Measurements from ENCODE around the gene CCDC33.
"Not testable (repeated sequence)": the region's sequence is repeated elsewhere in the genome, so short reads cannot be mapped to it uniquely, and the experiment has no call there.

CCDC33 gene

DNA sequence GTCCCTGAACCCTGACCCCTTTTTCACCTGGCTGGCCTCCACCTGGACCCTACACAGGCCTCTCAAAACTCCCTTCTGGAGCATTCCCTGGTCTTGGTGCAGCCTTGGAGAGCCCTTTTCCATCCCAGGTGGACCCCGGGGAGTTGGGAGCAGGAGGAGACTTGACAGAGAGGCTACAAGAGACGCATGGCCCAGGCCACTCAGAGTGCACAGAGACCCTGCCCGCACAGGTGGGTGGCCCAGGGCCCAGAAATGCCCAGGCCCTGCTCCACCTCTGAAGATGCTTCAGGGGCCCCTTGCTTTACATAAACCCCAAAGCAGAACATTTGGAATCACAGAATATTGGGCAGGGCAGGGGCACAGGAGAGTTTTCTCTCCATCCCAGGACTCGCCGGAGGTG lies 97.0 kb downstream of the CCDC33 start:
- DNase-seq = no peak

DNA sequence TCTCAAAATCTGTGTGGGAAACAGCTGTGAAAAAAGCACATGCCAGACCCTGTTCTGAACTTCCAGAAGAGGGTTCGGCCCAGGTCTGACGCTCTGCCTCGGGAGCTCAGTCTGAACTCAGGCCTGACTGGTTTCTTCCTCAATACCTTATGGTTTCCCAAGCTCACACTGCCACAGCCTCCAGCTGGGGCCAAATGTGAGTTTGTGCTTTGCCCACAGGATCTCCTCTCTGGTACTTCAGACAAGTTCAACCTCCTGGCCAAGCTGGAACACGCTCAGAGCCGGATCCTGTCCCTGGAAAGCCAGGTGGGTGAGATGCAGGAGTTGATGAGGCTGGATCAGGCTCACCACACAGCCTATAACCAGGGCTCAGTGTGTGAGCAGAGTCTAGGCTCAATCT lies 97.5 kb downstream of the CCDC33 start:
- DNase-seq = no peak

DNA sequence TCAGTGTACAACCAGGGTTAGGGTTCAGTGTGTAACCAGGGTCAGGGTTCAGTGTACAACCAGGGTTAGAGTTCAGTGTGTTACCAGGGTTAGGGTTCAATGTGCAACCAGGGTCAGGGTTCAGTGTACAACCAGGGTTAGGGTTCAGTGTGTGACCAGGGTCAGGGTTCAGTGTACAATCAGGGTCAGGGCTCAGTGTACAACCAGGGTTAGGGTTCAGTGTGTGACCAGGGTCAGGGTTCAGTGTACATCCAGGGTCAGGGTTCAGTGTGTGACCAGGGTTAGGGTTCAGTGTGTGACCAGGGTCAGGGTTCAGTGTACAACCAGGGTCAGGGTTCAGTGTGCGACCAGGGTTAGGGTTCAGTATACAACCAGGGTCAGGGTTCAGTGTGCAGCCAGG lies 98.0 kb downstream of the CCDC33 start:
- DNase-seq = no peak

DNA sequence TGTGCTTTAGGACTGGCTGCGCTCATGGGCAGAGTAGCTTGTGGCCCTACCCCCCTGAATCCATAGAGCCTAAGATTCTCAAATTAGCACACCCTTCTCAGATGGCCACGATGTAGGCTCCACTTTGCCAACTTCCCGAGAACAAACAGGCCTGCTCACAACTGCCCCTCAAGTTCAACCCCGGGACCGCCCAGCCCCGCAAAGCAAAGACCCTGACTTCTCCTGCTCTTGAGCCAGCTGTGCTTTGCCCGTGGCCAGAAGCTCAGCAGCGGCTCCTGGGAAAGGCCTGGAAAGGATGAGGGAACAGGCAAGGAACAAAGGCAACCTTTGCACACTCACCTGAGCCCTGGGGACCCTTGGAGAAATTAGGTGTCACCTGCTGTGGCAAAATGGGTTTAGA lies 99.3 kb downstream of the CCDC33 start:
- DNase-seq = no peak

DNA sequence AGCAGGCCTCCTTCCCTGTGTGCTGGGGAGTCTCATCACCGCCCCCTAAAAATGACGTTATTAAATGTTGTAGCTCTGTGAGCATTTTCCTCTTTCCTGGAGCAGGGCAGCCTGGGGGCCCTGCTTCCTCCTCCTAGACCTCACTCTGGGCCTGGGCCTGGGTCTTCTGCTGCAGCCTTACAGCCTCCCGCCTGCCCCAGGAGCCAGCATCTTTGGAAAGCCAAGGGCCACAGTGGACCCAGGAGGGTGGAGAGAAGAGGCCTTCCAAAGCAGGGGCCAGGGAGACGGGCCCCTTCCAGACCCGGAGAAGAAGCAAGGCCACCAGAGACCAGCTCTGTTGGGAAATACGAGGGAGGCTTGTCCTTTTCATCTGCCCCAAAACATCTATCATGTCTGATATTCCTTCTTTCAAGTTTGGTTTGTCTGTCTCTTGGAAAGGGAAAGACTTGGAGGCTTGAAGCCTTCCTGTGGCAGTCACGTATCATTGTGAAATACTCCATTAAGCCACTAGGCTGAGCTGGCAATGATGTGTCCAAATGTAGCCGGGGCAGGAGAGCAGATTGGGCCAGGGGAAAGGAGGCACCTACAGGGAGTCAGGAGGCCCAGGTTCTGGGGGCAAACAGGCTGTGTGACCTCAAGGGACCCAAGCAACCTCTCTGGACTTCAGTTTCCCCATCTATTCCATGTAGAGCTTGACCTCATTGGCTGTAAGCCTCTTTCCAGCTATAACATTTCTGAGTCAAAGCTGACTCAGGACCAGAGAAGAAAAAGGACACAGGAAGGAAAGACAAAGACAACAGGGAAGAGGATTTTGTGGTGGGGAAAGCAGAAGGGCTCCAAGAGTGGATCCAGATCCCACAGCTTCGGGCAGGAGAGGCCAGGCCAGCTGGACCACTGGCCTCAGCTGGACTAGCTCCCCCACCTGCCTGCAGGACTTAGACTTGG lies 100.2 kb downstream of the CCDC33 start:
- no peak for DNase-seq

DNA sequence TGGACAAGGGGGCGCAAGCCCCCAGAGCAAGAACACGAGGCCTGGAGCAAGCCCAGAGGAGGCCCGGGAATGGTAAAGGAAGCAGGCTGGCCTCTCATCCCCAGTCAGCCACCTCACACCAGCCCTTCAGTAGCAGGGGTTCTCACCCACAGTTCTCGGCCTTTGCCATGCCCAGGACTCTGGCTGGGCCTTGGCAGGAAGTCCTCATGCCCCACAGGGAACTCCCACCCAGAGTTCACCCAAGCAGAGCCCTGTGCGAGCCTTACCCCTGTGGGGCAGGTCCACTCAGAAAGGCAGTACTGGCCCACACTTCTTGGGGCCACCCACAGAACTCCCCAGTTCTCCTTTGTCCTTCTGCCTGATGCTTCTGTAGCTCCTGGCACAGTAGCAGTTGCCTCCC lies 101.0 kb downstream of the CCDC33 start:
- DNase-seq = no peak

DNA sequence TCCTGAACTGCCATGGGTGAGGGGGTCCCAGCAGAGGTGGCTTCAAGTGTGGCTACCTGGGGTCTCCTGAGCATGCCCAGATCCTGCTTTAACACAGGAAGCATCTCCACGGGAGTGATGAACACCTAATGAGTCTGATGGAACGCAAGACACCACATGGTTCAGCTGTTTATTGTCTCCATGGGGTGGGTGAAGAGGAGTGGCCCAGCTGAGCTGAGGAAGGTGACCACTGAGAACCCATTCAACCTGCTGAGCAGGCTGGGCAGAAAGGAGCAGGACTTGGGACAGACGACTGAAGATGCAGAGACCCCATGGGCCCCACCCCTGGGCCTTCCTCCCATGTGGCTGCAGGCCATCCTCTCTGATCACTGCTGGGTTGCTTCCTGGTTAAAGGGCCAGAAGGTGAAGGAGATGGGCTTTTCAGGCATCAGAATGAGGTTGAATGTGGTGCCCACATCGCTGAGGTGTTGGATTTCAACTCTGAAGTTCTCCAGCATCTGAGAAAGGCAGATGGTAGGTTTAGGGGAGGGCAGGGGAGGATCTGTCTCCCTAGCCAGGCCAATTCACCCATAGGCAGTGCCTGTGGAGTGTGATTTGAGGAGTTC lies 101.6 kb downstream of the CCDC33 start:
- no peak for DNase-seq

DNA sequence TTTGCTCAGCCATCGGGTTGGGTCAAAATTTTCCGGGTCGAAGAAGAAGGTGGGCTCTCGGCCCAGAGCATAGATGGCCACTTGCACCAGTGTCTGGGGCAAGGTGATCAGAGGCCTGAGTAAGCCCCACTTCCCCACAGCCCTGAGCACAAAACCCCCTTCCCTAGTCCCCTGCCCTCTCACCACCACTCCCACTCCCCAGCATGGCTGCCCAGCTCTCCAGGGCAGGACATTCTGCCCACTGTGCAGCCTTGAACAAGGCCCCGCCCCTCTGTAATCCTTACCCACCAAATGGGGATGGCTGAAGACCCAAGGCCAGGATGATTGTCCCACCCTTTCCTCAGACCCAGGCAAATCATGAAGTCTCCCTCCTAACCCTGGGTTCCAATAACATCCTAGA lies 102.5 kb downstream of the CCDC33 start:
- no peak for DNase-seq

DNA sequence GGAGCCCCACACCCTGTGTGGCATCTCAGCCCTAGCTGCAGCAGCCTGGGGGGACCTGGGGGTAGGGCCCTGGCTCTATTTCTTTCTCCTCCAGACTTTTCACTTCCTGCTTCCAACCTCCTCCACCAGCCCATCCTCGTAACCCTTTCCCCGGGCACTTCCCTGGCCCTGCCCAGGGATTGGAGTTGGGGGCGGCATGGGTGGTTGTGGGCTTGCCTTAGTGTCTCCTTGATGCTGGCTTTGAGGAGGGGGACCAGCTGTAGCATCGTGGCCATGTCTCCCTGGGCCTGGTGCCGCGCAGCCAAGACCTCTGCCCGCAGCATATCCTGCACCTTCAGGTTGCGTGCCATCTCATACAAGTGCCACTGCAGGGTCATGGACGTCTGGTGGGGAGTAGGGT lies 103.2 kb downstream of the CCDC33 start:
- DNase-seq = no peak

DNA sequence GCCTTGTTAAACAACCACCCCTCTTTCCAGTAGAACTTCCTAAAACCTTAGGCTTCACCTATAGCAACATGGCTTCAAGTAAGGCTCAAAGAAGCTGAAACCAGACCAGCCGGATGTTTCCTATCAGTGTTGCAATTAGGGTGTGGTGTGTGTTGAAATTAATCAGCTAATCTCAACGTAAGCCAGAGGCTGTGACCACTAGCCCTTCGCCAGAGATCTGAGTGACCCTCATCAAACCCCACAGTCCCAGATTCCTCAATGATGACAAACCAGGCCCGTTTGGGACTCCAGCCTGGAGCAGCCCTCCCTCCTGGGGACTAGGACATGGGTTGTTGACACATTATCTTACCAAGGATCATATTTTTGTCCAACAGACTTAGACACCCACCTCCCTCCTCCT lies 104.0 kb downstream of the CCDC33 start:
- DNase-seq = no peak

DNA sequence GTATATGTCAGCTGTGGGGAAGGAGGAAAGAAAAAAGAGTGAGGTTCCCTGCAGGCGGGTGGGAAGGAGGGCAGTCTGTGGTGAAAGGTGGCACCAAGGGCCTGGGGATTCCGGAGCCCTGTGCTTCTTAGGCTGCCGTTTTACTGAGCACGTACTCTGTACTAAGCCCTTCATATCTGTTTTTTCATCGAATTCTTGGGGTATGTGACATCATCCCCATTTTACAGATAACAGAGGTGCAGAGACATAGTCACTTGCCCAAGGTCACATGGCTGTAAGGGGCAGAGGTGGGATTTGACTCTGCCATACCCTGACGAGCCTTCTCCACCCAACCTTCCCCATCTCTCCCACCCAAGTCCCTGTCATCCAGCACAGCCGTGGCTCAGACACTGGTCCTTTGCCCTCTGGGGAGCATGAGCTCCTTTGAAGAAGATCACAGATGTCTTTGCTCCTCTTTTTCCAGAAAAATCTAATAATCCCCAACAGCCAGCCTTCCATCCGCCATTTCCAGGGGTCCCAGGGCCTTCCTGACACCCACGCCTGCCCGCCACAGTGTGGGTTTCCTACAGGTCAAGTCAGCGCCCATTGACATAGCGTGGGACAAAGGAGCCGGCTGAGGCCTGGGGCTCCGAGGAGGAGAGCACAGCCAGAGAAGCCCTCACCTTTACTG lies 107.1 kb downstream of the CCDC33 start:
- DNase-seq = no peak

DNA sequence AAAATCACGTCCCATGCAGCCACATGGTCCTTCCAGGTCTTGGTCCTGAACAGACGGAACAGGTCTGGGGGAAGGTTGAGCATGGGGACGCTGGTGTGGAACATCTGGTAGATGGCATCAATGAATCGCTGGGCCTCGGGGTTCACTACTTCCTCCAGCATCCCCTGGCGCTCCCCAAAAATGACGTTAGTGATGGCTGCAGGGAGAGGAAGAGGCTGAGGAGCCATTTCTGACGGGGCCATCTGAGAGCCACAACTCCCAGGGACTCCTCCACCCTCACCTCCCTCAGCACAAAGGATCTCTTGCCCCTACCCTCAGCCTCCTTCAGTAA lies 107.6 kb downstream of the CCDC33 start:
- DNase-seq = no peak

DNA sequence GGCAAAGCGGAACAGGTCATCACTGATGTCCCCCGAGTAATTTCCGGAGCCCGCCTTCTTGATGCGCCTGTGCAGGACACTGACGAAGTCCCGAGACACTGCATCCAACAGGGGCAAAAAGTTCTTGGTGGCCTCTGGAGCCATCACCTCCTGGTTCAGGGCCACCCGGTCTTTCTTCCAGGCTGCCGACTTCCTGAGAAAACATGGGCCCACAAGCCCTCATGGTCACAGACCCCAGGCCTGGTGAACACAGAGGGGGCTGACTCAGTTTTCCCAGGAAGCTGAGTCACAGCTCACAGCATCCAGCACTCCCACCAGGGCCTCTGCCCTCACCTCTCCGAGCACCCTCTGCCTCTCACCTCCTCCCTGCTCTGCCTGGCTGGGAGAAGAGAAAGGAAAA lies 108.9 kb downstream of the CCDC33 start:
- DNase-seq = no peak

DNA sequence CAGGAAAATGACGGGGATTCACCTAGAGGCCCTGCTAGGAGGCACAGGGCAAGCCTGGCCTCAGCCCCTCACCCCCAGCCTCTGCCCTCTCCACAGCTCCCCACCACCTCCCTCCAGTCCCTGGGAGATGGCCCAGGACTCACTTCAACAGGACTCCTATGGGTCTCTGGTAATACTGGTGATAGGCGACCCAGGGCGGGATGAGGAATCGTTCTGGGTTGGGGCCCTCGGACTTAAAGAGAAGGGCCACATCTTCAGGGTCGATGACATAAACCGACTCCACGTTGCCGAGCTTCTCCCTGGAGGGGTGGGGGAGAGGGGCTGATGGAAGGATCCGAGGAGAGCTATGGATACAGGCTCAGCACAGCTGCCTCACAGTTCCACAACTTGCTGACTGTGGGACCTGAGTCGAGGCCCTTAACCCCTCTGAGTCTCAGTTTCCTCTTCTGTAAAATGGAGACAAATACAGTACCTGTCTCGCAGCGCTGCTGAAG lies 111.7 kb downstream of the CCDC33 start:
- DNase-seq = no peak

DNA sequence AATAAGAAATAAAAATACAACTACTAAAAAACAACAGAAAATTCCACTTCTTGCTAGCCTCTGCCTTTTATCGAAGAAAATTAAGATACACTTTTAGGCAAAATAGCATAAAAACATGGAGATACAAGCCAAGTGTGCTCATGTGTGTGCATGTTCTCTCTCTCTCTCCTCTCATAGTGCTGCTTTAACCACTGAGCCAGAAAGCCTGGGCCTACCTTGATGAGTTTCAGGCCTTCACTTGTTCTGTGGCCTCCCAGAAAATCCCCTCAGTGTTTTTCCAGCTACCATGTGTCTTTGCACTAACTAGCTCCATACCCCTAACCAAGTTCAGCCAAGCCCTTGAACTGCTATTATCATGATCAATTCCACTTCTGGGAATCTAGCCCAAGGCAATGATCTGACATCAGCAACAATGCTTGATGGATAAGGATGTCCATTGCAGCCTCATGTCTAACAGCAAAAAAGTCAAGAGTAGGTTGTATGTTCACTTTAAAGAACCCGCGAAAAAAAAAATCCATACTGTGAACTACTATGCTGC lies 113.2 kb downstream of the CCDC33 start:
- DNase-seq = no peak

DNA sequence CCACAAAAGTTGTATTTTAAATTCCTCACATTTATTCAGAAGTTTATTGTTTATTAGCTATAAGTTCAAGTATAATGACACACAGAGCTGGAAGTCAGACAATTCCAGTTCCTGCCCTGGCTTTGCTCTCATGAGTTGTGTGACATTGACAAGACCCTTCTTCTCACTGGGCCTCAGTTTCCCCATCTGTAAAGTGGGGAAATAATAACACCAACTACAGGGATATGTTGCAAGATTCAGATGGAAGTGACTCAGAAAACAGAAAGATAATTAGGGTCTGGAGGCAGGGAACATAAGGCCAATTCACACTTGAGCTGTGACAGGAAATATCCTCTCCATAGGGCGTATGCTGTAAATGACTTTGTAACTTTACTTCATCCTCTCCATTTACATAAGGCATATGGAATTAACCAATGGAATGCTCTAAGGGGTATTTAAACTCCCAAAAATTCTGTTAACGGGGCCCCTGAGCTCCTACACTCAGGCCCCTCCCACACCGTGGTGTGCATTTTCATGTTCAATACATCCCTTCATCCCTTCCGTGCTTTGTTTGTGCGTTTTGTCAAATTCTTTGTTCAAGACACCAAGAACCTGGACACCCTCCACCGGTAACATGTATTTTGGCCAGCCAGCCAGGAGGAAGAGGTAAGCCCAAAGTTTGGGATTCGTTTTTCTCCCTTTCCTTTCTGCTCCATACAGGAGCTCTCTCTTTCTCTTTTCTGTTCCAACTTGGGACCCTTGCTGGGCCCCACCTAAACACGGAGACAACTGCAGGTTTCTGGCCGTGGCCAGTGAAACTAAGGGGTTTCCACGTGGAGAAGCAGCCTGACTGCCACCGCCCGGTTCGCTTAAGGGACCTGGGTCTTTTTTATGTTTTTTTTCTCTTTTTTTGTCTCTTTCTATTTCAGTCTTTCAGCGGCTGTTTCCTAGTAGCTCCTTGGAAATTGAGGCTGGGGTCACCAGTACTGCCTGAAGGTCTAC lies 114.5 kb downstream of the CCDC33 start:
- DNase-seq = no peak

DNA sequence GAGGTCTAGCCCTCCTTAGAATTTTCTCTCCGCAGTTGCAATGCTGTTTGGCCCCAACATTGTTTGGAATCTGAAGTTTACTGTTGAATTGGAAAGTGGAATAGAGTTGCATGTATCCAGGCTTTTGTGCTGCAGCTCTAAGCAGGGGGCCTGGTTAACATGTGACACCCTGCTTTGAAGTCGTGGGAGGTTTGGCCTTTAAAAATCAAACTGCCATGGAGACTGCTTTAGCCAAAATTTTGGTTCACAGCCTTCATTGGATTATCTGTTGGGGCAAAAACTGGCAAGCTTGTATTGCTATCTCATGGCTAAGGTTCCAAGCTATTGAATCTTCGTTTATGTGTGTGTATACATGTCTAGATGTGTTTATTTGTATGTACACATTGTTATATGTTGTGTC lies 115.5 kb downstream of the CCDC33 start:
- DNase-seq = no peak

DNA sequence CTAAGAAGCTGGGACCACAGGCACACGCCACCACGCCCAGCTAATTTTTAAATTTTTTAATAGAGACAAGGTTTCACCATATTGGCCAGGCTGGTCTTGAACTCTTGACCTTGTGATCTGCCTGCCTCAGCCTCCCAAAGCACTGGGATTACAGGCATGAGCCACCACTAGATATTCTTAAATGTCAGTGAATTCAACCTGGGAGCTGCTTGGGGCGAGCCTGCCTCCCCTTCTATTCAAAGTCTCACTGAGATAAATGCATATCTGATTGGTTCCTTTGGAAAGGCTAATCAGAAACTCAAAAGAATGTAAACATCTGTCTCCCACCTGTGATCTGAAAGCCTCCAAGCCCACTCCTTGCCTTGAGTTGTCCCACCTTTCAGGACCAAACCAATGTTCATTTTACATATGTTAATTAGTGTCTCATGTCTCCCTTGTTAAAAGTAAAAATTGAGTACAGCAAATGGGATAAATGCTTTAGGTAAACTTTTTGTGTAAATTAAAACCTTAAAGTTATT lies 116.3 kb downstream of the CCDC33 start:
- no peak for DNase-seq

DNA sequence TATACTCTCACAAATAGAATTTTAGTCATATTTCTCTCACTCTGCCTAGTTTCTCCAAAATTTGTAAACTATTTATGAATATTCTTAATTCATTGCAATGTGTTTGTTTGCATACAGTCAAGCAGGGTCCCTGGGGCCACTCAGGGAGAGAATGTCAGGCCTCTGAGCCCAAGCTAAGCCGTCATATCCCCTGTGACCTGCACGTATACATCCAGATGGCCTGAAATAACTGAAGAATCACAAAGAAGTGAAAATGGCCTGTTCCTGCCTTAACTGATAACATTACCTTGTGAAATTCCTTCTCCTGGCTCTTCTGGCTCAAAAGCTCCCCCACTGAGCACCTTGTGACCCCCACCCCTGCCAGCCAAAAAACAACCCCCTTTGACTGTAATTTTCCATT lies 117.9 kb downstream of the CCDC33 start:
- not testable (repeated sequence) for DNase-seq

DNA sequence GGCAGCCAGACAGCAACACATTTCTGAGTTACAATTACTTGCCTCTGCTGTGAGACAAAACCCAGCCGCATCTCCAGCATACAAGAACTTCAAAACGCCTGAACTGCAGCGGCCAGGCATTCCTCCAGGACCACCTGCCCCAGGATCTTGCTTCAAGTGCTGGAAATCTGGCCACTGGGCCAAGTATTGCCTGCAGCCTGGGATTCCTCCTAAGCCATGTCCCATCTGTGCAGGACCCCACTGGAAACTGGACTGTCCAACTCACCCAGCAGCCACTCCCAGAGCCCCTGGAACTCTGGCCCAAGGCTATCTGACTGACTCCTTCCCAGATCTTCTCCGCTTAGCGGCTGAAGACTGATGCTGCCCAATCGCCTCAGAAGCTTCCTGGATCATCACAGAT lies 119.9 kb downstream of the CCDC33 start:
- not testable (repeated sequence) for DNase-seq

DNA sequence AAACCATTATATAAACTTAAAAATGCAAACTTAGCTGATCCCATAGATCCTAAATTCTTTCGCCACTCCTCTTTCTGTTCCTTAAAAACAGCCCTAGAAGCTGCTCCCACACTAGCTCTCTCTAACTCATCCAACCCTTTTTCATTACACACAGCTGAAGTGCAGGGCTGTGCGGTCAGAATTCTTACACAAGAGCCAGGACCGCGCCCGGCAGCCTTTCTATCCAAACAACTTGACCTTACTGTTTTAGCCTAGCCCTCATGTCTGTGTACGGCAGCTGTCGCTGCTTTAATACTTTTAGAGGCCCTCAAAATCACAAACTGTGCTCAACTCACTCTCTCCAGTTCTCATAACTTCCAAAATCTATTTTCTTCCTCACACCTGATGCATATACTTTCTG lies 121.4 kb downstream of the CCDC33 start:
- not testable (repeated sequence) for DNase-seq
